GM19397 (cell line): ENCODE data around the gene ADAMTSL3.
A peak's percentile ranks its signal among the peaks of the same experiment; 100 is the strongest.
"Not testable (repeated sequence)": the region's sequence is repeated elsewhere in the genome, so short reads cannot be mapped to it uniquely, and the experiment has no call there.

Experiments used
- ATAC-seq: cut with Tn5 transposase; IDR thresholded peaks from one replicate; pipeline ENCODE4 v1.9.1; 2021; ENCODE audit warnings: mild to moderate bottlenecking, moderate library complexity; ENCODE audit not compliant: unreplicated experiment

Gene ADAMTSL3

DNA sequence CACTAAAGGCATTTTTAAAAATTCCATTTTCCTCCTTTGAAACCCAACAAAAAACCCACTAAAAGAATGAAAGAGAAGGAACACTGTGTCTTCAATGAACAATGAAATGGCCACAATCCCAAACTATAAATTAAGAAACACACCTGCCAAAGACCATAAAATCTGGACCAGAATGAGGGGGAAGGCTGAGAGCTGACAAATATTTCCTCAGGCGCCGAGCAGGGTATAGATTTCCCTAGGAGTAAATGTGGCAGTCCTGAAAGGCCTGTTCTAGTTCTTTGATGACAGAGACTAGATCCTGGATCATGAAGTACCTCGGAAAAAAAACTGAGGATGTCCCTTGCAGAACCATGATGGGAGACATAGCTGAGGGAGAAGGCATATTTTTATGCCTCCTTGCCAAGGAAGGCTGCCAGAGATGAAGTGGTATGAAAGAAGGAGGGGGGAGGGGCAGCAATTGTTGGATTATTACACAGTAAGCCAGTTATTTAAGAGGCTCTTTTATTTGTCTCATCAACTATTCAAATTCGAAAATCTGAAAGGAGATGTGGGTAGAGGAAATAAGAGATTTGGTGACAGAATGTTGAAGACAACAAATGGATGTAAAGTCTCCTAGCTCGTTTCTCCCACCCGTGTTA lies 306.4 kb downstream of the ADAMTSL3 start:
- no peak for ATAC-seq

DNA sequence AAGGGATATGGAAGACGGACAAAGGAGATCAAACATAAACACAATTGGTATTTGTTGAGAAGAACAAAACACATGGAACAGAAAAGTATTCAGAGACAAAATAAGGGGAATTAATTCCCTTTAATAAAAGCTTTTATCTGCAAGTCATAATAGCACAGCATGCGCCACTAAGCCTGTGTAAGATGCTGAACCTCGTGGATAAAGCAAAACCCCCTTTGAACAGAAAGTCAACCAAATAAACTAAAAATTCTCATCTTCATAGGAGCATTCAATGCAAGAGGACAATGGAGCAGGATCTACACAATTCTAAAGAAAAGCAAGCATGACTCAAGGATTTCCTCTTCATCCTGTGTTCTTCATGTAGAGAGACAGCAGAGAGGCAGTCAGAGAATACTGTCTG lies 307.4 kb downstream of the ADAMTSL3 start:
- no peak for ATAC-seq

DNA sequence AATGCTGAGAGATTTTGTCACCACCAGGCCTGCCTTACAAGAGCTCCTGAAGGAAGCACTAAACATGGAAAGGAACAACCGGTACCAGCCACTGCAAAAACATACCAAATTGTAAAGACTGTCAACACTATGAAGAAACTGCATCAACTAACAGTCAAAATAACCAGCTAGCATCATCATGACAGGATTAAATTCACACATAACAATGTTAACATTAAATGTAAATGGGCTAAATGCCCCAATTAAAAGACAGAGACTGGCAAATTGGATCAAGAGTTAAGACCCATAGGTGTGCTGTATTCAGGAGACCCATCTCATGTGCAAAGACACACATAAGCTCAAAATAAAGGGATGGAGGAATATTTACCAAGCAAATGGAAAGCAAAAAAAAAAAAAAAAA lies 311.0 kb downstream of the ADAMTSL3 start:
- not testable (repeated sequence) for ATAC-seq

DNA sequence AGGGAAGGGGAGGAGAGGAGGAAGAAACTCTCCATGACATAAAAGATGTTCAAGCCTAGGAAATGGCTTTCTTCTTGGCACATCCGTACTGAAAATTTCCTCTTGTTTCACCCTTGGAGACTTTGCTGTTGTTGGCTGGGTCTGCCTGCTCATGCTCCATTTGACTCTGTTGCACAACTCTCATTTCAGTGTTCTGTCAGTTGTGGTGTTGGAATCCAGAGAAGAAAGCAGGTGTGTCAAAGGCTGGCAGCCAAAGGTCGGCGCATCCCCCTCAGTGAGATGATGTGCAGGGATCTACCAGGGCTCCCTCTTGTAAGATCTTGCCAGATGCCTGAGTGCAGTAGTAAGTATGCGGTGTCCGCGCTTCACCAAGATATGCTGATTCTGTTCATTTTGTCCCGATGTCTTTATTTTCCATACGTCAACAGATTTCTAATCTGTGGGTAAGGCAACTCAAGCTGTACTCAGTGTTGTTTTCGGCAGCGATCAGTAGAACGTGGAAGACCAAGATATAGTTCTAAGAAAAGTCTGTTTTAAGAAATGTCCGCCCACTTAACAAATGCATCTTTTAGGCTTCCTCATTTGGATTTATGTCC lies 316.5 kb downstream of the ADAMTSL3 start:
- ATAC-seq = no peak

DNA sequence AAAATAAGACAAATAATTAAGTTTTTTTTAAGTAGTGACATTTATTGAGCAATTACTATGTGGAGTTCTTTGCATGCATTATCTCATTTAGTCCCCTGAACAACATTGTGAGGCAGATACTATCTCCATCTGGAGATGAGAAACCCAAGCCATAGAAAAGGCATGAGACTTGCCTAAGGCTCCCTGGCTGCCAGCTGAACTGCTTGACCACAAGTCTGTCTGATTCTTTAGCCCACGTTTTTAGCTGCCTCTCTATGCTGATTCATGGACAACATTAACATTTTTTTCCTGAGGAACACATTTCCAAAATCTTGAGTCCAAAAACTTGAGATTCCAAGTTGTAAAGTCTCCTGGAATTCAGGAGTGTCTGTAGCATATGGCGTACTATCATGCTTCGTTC lies 318.1 kb downstream of the ADAMTSL3 start:
- no peak for ATAC-seq

DNA sequence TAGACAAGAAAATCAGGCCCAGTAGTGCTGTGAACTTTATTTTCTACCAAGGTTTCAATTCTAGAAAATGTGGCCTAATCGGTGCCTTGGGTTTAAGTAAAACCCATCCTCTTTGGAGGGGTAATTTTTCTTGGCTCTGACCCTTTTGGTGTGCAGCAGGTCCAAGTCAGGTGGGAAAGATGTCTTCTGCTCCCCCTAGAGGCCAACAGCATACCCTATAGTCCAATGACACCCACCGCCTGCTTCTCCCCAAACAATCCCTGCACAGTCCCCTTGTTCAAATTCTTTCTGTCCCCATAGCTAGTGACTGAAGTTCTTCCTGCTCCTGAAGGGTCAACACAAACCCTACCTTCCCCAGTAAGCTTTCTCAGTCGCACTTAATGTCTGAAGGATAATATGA lies 319.9 kb downstream of the ADAMTSL3 start:
- ATAC-seq = no peak

DNA sequence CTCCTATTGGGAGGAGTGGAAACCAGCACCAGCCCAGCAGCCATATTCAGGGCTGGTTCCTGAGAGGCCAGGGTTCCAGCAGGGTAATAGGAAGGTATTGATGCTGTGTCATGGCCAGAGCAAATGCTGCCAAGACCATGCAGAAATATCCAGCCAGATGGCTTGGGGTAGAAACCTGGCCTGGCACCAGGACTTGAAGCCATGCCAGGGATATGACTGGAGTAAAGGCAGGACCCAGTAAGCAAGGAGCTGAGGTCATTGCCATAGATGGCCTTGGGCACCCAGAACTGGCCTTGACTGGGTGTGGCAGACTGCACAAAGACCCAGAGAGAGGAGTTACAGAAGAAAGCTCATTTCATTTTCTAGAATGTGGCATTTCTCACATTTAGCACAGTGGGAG lies 324.1 kb downstream of the ADAMTSL3 start:
- no peak for ATAC-seq

DNA sequence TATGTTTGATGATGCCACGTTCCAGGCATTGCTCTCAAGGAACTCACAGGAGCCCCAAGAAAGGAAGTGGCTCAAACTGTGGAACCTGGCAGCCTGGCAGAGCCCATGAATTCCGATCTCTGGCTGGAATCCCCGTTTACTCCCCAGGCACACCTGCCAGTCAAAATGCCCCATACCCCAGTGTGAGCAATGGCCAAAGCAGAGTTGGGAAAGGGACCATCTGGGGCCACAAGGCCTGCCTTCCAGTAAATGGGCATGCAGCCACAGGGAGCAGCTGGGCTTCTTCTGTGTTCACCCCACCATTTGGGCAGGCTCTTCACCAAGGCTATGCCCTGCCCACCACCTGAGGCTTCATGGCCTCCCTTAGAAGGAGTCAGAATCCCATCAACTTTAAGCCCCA lies 324.7 kb downstream of the ADAMTSL3 start:
- ATAC-seq = no peak

DNA sequence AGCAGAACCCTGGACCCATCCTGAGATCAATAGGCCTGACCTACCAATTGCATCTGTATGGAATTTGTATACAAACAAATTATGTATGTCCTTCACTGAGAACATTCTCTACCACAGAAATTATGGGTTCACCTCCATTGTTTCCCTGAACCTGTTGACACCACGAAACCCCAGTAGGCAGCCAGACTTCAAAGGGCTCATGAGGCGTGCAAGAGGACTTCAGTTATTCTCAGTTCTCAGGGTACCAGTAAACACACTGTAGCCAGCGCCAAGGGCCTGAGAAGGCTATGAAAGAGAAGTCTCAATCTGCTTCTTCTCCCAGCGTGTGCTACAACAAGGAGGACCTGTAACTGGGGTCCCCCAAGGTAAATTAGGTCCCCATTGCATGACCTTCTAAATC lies 326.7 kb downstream of the ADAMTSL3 start:
- no peak for ATAC-seq

DNA sequence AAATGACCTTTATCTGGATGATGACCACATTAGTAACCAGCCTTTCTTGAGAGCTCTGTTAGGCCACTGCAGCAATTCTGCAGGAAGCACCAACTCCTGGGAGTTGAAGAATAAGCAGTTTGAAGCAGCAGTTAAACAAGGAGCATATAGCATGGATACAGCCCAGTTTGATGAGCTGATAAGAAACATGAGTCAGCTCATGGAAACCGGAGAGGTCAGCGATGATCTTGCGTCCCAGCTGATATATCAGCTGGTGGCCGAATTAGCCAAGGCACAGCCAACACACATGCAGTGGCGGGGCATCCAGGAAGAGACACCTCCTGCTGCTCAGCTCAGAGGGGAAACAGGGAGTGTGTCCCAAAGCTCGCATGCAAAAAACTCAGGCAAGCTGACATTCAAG lies 328.8 kb downstream of the ADAMTSL3 start:
- ATAC-seq = no peak

DNA sequence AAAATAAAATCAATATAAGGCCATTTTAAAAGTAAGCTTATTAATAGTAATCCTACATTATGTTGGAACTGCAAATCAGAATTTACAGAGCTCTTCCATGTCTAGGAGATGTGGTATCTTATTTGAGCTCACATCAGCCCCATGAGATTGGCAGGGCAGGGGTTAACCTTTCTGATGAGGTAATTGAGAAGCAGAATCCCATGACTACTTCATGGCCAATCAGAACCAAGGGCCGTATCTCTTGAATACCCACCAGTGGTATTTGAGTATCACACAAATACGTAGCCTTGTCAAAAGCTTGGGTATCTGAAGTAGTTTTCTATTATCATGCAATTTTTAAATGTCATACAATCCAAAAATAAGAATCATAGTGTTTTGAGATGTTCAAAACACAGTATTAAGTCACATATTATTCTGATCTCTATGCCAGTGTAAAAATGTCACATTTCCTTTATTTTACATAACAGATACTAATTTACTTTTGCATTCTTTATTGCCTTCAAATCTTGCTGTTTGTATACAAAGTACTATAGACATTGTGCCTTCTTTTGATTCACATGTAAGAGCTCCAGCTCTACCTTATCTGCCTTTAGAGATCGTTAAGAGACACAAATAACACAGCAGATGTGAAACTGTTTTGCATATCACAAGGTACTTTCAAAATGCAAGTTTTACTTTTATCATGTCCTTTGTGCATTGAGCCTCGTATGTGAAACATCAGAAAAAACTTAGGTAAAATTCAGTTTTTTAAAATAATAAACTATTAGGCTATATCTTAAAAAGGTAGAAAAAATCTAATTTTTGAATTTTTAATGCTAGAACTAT lies 329.9 kb downstream of the ADAMTSL3 start:
- peak; percentile 67 for ATAC-seq

DNA sequence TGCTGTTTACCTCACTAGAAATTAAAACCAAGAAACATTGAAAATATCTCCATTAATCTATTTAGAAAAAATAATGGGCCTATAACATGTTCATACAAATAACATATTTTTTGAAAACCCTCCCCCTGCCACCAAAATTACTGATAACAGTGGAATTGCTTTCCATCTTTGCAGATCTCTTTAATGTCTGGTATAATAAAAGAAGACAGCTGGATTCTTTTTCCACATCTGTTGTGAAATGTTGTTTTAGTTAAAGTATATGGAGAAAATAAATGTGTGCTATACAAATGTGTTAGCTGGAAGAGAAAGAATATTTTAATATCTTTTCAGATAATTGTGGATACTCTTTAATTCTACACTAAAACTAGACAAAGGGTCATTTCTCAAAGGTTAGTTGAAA lies 330.7 kb downstream of the ADAMTSL3 start:
- no peak for ATAC-seq

DNA sequence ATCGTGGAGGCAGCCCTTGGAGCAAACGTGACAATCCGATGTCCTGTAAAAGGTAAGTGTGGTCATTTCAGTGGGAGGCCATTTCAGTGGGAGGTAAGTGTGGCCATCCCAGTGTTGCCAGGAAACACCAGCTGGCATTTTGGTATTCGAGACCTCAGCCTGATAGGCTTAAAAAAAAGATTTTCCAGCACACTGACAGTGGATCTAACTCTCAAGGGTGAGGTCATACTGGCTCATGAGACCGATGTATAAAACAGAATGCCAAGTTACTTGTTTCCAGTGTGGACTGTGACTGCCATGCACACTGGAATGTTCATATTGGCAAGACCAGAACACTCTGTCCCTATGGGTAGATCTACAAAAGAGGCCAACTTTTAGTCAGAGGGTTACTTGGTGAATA lies 337.2 kb downstream of the ADAMTSL3 start:
- no peak for ATAC-seq

DNA sequence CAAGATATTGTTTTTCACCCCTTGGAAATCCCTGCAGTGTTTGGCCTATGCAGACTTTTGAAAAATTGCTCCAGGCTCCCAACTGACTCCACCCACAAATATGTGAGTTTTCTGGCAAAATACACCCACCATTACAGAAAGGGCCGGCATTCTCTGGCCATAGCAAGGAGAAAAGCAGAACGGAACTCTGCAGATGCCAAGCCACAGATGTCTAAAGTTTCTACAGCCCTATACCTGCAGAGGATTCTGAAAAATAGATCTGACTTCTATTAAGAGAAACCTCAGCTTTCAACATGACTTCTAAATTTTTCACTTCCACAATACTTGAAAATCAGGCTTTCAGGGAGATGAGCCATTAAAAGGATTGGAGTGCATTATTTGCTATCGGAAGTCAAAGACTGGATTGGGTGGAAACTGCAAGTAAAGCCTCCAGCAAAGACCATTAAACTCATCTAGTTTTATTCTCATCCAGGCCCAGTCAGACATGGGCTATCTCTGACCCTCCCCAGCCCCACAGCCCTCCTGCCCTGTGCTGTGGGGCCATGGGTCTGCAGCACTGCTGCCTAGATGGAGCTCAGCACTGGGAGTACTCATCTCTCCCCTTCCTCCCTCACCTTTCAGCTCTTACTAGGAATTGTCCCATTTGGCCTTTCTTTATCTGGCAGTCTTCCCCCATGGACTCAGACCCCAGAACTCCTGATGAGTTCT lies 338.6 kb downstream of the ADAMTSL3 start:
- peak; percentile 68 for ATAC-seq

DNA sequence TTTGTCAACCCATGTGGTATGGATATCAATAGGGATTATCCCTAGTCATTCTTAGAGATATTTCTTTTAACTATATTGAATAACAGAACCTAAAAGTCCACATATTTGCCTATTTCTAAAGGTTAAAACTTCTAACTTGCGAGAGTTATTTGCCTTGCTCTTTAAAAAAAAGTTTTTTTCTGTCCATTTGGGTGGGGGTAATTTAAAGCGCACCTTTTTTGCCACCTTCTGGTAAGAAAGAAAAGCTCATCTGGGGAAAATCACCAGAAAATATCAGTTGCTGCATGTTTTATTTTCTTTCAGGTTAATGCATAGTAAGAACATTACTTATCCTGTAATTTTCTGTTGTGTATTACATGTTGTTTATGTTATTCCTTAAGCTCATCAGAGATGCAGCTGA lies 339.7 kb downstream of the ADAMTSL3 start:
- no peak for ATAC-seq

DNA sequence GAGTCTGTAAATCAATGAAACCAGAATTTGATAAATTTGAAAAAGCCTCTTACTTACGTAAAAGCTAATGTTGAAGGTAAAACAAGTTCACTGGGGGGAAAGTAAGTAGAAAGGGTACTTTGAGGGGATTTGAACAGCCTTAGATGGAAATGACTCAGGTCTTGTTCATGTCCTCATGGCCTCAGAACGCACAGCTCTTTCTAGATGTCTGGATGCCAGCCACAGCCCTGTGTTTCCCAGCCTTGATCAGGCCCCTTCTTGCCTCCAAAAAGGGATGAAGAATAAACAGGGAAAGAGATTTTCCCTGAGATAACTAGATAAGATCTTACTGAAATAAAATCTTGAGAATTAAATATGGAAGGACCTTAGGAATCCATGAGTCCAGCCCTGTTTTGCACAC lies 344.6 kb downstream of the ADAMTSL3 start:
- ATAC-seq = no peak

DNA sequence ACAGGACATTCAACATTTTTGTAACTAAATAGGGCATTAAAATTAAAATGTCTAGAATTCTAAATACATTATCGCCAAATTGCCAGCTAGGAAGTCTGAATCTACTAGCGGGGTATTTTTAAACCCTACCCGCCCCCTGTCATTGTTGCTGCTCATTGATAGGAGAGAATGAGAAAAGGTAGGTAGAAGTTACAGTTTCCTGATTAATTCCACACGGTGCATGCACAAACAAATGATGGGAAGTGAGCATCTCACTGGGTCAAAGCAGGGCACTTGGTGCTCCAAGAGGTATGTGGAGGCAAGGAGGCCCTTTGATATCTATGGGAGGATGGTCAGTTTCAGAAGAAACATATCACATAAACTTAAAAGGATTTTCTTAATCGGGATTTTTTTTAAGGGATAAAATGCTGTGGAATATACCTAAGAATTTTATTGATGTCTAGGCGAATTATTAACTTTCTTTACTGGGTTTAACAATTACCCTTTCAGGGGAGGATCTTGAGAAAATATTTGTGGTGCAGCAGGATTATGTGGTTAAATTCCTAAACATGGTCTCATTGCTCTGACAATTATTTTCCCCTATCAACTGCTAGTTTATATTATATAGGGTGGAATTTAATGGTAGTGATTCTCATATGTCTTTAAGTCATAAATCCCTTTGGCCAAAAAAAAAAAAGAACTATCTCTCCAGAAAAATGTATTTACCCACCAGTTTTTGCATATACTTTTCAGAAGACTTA lies 345.6 kb downstream of the ADAMTSL3 start:
- no peak for ATAC-seq

DNA sequence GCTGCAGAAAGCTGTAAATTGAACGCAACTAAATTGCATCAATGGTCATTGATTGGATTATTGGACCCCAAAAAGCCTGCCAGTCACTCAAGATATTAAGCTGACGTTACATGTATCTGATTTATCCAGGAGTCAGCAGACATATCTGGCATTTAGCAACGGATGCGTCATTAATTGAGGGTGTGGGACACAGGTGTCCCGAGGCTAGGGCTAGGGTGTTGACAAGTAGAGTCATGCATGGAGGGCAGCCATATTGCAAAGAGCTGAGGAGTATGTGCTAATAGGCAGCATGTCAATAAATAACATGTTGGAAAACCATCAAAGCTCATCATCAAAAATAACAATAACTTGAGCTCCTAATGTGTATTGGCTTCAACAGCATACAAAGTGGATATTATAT lies 347.1 kb downstream of the ADAMTSL3 start:
- ATAC-seq = no peak

DNA sequence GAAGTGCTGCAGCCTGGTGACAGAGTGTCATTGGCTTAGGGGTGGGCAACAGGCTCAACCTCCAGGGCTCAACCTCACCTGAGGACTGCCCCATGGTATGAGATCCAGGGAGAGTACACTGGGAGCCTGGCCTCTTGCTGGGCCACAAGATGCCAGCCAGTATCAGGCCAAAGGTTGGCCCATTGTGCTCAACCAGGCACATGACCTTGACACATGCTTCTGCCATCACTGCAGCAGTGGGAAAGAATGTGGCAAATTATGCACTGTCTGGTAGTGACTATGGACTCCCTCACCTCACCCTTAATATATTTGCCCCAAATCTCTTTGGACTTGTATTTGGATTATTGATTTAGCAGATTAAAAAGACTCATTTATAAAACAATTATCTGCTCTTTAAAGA lies 347.7 kb downstream of the ADAMTSL3 start:
- no peak for ATAC-seq

DNA sequence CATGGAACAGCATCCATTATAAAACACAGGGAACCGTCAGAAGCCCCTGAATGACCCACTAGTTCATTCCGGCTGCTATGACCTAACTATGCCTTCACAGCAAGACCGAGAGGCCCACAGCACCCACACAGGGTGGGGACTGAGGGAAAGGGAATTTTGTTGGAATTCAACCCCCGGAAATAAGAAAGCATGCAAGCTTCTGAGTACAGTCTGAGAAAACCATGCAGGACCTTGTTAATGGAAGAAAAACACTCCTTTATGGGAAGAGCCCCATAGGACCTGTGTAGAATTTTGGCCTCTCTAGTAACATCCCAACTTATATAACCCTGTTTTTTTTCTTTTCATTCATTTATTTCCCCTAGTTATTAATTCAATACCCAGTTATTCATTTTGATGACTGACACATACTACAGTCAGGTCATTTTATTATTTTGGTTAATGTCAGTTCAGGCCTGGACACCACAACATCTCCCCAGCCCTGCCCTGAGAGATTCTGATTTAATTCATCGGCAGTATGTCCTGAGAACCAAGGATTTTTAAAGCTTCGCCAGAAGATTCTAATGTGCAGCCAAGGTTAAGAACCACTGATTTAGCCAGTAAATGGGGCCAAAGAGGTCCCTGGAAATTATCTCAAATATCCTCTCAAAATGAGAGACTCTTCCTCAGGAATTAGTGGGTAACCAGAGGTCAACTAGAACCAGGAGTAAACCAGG lies 350.0 kb downstream of the ADAMTSL3 start:
- ATAC-seq = no peak
